Mesenchymal stem cell (in vitro differentiated cells and primary cell): ENCODE results near the gene TRIM28.
"Not testable (repeated sequence)": the region's sequence is repeated elsewhere in the genome, so short reads cannot be mapped to it uniquely, and the experiment has no call there.

Experiments used
- DNase-seq: peaks from one replicate; pipeline ENCODE4 v3.0.0-alpha.2; 2013
- H2AFZ ChIP-seq: one replicate; pipeline ENCODE4 v1.6.1; 2013; ENCODE audit warnings: low read depth, mild to moderate bottlenecking, control low read depth, inconsistent platforms, low read length, moderate library complexity
- H2AK5ac ChIP-seq: 2 replicates; pipeline ENCODE4 v1.6.1; 2013; ENCODE audit warnings: low read length, moderate library complexity, mild to moderate bottlenecking, inconsistent platforms; ENCODE audit not compliant: severe bottlenecking
- H2BK120ac ChIP-seq: one replicate; pipeline ENCODE4 v1.6.1; 2013; ENCODE audit warnings: low read depth, mild to moderate bottlenecking, inconsistent platforms, low read length, moderate library complexity
- H2BK12ac ChIP-seq, 2 experiments: one replicate each; pipeline ENCODE4 v1.6.1; 2013; ENCODE audit warnings: inconsistent platforms in 2 of 2, low read length in 2 of 2, mild to moderate bottlenecking in 2 of 2, moderate library complexity in 2 of 2, control low read depth in 1 of 2
- H2BK15ac ChIP-seq: one replicate; pipeline ENCODE4 v1.6.1; 2013; ENCODE audit warnings: mild to moderate bottlenecking, low read depth, inconsistent platforms; ENCODE audit not compliant: poor library complexity, severe bottlenecking
- H2BK5ac ChIP-seq: 2 replicates; pipeline ENCODE4 v1.6.1; 2013; ENCODE audit warnings: low read depth, mild to moderate bottlenecking, low read length, control low read depth, inconsistent platforms; ENCODE audit not compliant: poor library complexity, severe bottlenecking
- H3K14ac ChIP-seq, 2 experiments: one replicate each; pipeline ENCODE4 v1.6.1; 2013; ENCODE audit warnings: inconsistent platforms in 2 of 2, low read length in 2 of 2, control low read depth in 1 of 2, mild to moderate bottlenecking in 1 of 2, moderate library complexity in 1 of 2
- H3K18ac ChIP-seq, 2 experiments: one replicate each; pipeline ENCODE4 v1.6.1; 2013; ENCODE audit warnings: inconsistent platforms in 2 of 2, low read length in 2 of 2, control low read depth in 1 of 2, low read depth in 1 of 2, mild to moderate bottlenecking in 1 of 2
- H3K23ac ChIP-seq, 2 experiments: one replicate each; pipeline ENCODE4 v1.6.1; 2013; ENCODE audit warnings: inconsistent platforms in 2 of 2, low read length in 2 of 2, mild to moderate bottlenecking in 2 of 2, moderate library complexity in 2 of 2, control low read depth in 1 of 2
- H3K27ac ChIP-seq: 2 replicates; pipeline ENCODE4 v1.5.1; 2013; ENCODE audit warnings: mild to moderate bottlenecking, moderate library complexity, low read length, control low read depth, inconsistent platforms; ENCODE audit not compliant: poor library complexity, severe bottlenecking
- H3K27me3 ChIP-seq, 2 experiments: 2 replicates each; pipeline versions ENCODE4 v1.6.1 to v1.7.0; 2013; ENCODE audit warnings: low read length in 2 of 2, mild to moderate bottlenecking in 2 of 2, moderate library complexity in 2 of 2, control low read depth in 1 of 2, inconsistent platforms in 1 of 2; ENCODE audit not compliant: control insufficient read depth in 1 of 2, insufficient read depth in 1 of 2
- H3K36me3 ChIP-seq, 2 experiments: 2 replicates each; pipeline versions ENCODE4 v1.6.1 to v1.7.0; 2013; ENCODE audit warnings: low read length in 2 of 2, control low read depth in 1 of 2, inconsistent platforms in 1 of 2, low read depth in 1 of 2, mild to moderate bottlenecking in 1 of 2; ENCODE audit not compliant: insufficient read depth in 2 of 2, control insufficient read depth in 1 of 2
- H3K4ac ChIP-seq, 2 experiments: one replicate each; pipeline ENCODE4 v1.6.1; 2013; ENCODE audit warnings: inconsistent platforms in 2 of 2, low read length in 2 of 2, mild to moderate bottlenecking in 2 of 2, moderate library complexity in 2 of 2, control low read depth in 1 of 2, low read depth in 1 of 2
- H3K4me1 ChIP-seq: 2 replicates; pipeline ENCODE4 v1.6.1; 2013; ENCODE audit warnings: low read depth, low read length, control low read depth; ENCODE audit not compliant: control insufficient read depth, insufficient read depth
- H3K4me2 ChIP-seq: 2 replicates; pipeline ENCODE4 v1.6.1; 2013; ENCODE audit warnings: low read length, mild to moderate bottlenecking, inconsistent platforms; ENCODE audit not compliant: poor library complexity, severe bottlenecking
- H3K4me3 ChIP-seq, 2 experiments: 2 replicates each; pipeline versions ENCODE4 v1.5.1 to v1.7.0; 2013; ENCODE audit warnings: low read length in 2 of 2, mild to moderate bottlenecking in 2 of 2, control low read depth in 1 of 2, low read depth in 1 of 2; ENCODE audit not compliant: insufficient read depth in 1 of 2
- H3K79me1 ChIP-seq: replicated peaks from 2 replicates; pipeline ENCODE4 v1.6.1; 2013; ENCODE audit warnings: mild to moderate bottlenecking, control low read depth, low read length, inconsistent platforms; ENCODE audit not compliant: poor library complexity, severe bottlenecking
- H3K9ac ChIP-seq: 2 replicates; pipeline ENCODE4 v1.7.0; 2013; ENCODE audit warnings: mild to moderate bottlenecking, low read length, moderate library complexity
- H3K9me3 ChIP-seq: 2 replicates; pipeline ENCODE4 v1.7.0; 2013; ENCODE audit warnings: mild to moderate bottlenecking, low read length; ENCODE audit not compliant: control insufficient read depth
- H4K8ac ChIP-seq: one replicate; pipeline ENCODE4 v1.6.1; 2013; ENCODE audit warnings: inconsistent platforms, mild to moderate bottlenecking, low read length, moderate library complexity
- H4K91ac ChIP-seq: one replicate; pipeline ENCODE4 v1.6.1; 2013; ENCODE audit warnings: mild to moderate bottlenecking, low read length, inconsistent platforms
- WGBS: methylation state at CpG from one replicate; pipeline ENCODE4 v1.1.7; 2013; ENCODE audit warnings: mixed read lengths; 5-methylcytosine and 5-hydroxymethylcytosine counted together

Gene TRIM28

DNA sequence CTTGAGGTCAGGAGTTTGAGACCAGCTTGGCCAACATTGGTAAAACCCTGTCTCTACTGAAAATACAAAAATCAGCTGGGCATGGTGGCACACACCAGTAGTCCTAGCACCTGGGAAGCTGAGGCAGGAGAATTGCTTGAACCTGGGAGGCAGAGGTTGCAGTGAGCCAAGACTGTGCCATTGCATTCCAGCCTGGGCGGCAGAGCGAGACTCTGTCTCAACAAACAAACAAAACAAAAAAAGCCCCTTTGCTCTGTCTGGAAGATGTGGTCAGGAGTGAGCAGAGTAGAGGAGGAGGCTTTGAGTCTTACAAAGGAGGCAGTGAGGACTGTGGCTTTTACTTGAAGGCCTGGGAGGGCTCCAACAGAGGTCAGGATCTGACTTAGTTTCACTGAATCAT is 33.7 kb downstream of the TRIM28 start:
- not testable (repeated sequence) for H3K27me3 ChIP-seq, H2BK120ac ChIP-seq, H3K4ac ChIP-seq, H2BK15ac ChIP-seq, H3K4me2 ChIP-seq, H3K27ac ChIP-seq, H3K4me3 ChIP-seq, H3K4me1 ChIP-seq, H2AK5ac ChIP-seq, H2AFZ ChIP-seq, H4K91ac ChIP-seq, H3K14ac ChIP-seq, DNase-seq, H3K9me3 ChIP-seq, H3K18ac ChIP-seq, H3K9ac ChIP-seq, H2BK12ac ChIP-seq, H4K8ac ChIP-seq, H2BK5ac ChIP-seq, H3K23ac ChIP-seq
- Histone ChIP-seq H3K36me3 (peaks cover 19 to 20% of the 10 kb centered on the region in 2 experiments), H3K79me1 (peaks cover 17% of the 10 kb centered on the region)
- WGBS: no CpG with 5 or more reads among the region's 2 CpGs

DNA sequence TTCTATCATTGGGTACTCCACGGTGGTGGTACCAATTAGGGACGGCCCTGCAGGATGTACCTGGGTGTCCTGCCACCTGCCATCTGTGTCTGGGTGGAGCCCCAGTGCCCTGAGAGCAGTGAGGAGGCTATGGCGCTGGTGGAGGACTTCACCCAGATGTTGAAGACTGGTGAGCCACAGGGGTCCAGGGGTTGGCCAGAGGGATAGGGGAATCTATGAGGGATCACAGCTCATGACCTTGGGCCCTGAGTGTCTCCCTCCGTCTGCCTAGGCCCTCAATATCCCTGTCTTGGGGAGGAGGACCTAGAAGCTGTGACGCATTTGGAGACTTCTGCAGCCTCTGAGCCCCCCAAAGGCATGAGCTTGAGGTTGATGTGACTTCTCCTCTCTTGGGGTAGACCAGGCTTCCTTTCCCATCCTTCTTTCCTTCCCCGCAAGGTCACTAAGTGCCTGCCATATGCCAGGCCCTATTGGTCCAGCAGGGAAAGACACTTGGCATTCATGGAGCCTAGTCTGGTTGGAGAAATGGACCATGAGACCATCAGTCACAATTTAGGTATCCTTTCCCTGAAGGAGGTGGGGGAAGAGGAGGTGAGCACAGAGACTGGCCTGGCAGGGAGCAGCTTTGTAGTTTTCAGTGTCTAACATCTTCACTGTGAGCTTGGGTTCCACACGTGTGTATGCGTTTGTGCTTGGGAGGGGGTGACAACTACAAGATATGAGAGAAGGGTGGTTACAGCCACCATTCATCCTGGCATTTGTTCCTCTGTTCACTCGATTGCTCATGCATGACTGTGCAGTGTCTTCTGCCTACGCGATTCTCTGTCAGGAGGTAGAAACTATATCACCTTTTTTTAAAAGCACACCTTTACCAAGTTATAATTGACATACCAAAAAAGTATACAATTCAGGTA is 34.4 kb downstream of the TRIM28 start:
- H3K27ac ChIP-seq: no peak overlapping the region
- H3K36me3 ChIP-seq: peaks cover 26 to 27% of the 10 kb centered on the region in 2 experiments
- no peak overlapping the region for H3K4ac ChIP-seq
- H4K8ac ChIP-seq: no peak overlapping the region
- H3K4me3 ChIP-seq: peak overlapping the region in 1 of 2 experiments; percentile 21
- H2BK120ac ChIP-seq: no peak overlapping the region
- no peak overlapping the region for H3K4me2 ChIP-seq
- no peaks in the 10 kb centered on the region for H3K27me3 ChIP-seq
- no peak overlapping the region for H2BK15ac ChIP-seq
- H2AFZ ChIP-seq: no peak overlapping the region
- no peak for DNase-seq
- no peak overlapping the region for H2BK5ac ChIP-seq
- H3K4me1 ChIP-seq: peaks cover 6% of the 10 kb centered on the region
- H3K9ac ChIP-seq: peak overlapping the region; percentile 36
- WGBS: 97% methylated on average over 10 of the region's 11 CpGs
- peak overlapping the region in 1 of 2 experiments; percentile 2 for H2BK12ac ChIP-seq
- H3K79me1 ChIP-seq: peaks cover 19% of the 10 kb centered on the region
- H3K23ac ChIP-seq: no peak overlapping the region
- no peaks in the 10 kb centered on the region for H3K9me3 ChIP-seq
- H3K18ac ChIP-seq: no peak overlapping the region
- H4K91ac ChIP-seq: no peak overlapping the region
- H3K14ac ChIP-seq: no peak overlapping the region
- H2AK5ac ChIP-seq: no peak overlapping the region

DNA sequence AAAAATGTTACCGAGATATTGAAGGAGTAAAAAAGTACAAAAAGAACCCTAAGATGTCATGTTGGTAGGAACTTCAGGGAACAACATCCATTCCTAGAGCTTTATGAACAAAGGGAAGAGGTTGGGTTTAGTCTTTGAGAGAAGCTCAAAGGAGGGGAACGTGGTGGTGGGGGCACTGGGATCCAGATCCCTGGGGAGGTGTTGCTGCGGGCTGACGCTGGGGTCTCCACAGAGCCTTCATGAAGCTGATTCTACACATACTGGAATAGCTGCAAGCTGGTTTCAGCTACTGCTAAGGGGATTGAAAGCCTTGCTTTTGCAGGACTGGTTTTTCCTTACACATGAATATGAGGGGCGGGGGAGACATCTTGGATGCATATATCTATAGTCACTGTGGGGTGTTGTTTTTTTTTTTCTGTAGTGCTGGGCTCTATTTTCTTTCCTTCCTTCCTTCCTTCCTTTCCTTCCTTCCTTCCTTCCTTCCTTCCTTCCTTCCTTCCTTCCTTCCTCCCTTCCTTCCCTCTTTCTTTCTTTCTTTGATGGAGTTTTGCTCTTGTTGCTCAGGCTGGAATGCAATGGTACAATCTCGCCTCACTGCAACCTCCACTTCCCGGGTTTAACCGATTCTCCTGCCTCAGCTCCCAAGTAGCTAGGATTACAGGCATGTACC is 35.7 kb downstream of the TRIM28 start:
- 95% methylated on average over 7 of the region's 8 CpGs for WGBS

More for the DNA sequence above, 35.7 kb downstream of the TRIM28 start:
- Histone ChIP-seq H2BK12ac (no peak overlapping the region), H2BK120ac (no peak overlapping the region), H3K4me1 (peaks cover 6% of the 10 kb centered on the region), H4K91ac (no peak overlapping the region), H3K4me2 (no peak overlapping the region), H3K9me3 (no peaks in the 10 kb centered on the region), H2BK15ac (no peak overlapping the region), H3K14ac (no peak overlapping the region), H3K27ac (no peak overlapping the region), H3K23ac (no peak overlapping the region), H4K8ac (no peak overlapping the region), H3K27me3 (no peaks in the 10 kb centered on the region), H3K9ac (peak overlapping the region; percentile 19), H2AFZ (no peak overlapping the region), H3K4ac (no peak overlapping the region), H3K4me3 (no peak overlapping the region), H3K36me3 (peaks cover 34 to 35% of the 10 kb centered on the region in 2 experiments), H2BK5ac (no peak overlapping the region), H3K79me1 (peaks cover 28% of the 10 kb centered on the region), H2AK5ac (no peak overlapping the region), H3K18ac (no peak overlapping the region)
- no peak for DNase-seq
